ENCODE results near the gene DCHS1. TPM values are rescaled to one million over a fixed set of nuclear protein-coding genes. Genes with fewer than 3 reads are reported as not detected.

Gene DCHS1
- total RNA-seq, 1 donor from 2014 or later, result 61.4 TPM

GRCh38 chr11:6615882-6616585, 39.6 kb downstream of the DCHS1 start:
- H3K9me3 Mint-ChIP-seq (ENCODE audit: low read depth), result no peaks in the 10 kb centered on the region
- H3K4me1 Mint-ChIP-seq (ENCODE audit: low read depth), result peaks cover 6% of the 10 kb centered on the region
- no peak for DNase-seq (ENCODE audit: low spot score, unreplicated experiment)
- no peak overlapping the region for H3K4me3 Mint-ChIP-seq (ENCODE audit: low read depth)
- H3K27ac Mint-ChIP-seq, result no peak overlapping the region
- H3K36me3 Mint-ChIP-seq (ENCODE audit: insufficient read depth), result peaks cover 2% of the 10 kb centered on the region
- no peak for TF ChIP-seq CTCF (IDR thresholded peaks at IDR 0.05; ENCODE audit: unreplicated experiment)
- H3K27me3 Mint-ChIP-seq, result no peaks in the 10 kb centered on the region

GRCh38 chr11:6615046-6615445, 40.6 kb downstream of the DCHS1 start:
- DNase-seq (ENCODE audit: low spot score, unreplicated experiment), result no peak
- Mint-ChIP-seq H3K27me3 (no peaks in the 10 kb centered on the region), H3K9me3 (ENCODE audit: low read depth) (no peaks in the 10 kb centered on the region), H3K4me3 (ENCODE audit: low read depth) (no peak overlapping the region), H3K36me3 (ENCODE audit: insufficient read depth) (peaks cover 6% of the 10 kb centered on the region), H3K4me1 (ENCODE audit: low read depth) (peaks cover 9% of the 10 kb centered on the region), H3K27ac (no peak overlapping the region)
- TF ChIP-seq CTCF (IDR thresholded peaks at IDR 0.05; ENCODE audit: unreplicated experiment), result no peak

GRCh38 chr11:6614446-6614845, 41.2 kb downstream of the DCHS1 start:
- Mint-ChIP-seq H3K36me3 (ENCODE audit: insufficient read depth) (peaks cover 12% of the 10 kb centered on the region), H3K4me3 (ENCODE audit: low read depth) (no peak overlapping the region), H3K27ac (no peak overlapping the region), H3K4me1 (ENCODE audit: low read depth) (peaks cover 9% of the 10 kb centered on the region), H3K9me3 (ENCODE audit: low read depth) (no peaks in the 10 kb centered on the region), H3K27me3 (no peaks in the 10 kb centered on the region)
- TF ChIP-seq CTCF (IDR thresholded peaks at IDR 0.05; ENCODE audit: unreplicated experiment), result no peak
- no peak for DNase-seq (ENCODE audit: low spot score, unreplicated experiment)

GRCh38 chr11:6613496-6613895, 42.1 kb downstream of the DCHS1 start:
- Mint-ChIP-seq H3K9me3 (ENCODE audit: low read depth) (no peaks in the 10 kb centered on the region), H3K27ac (no peak overlapping the region), H3K36me3 (ENCODE audit: insufficient read depth) (peaks cover 17% of the 10 kb centered on the region), H3K4me3 (ENCODE audit: low read depth) (no peak overlapping the region), H3K4me1 (ENCODE audit: low read depth) (peaks cover 9% of the 10 kb centered on the region), H3K27me3 (no peaks in the 10 kb centered on the region)
- no peak for TF ChIP-seq CTCF (IDR thresholded peaks at IDR 0.05; ENCODE audit: unreplicated experiment)
- DNase-seq (ENCODE audit: low spot score, unreplicated experiment), result no peak

GRCh38 chr11:6612213-6613041, 43.2 kb downstream of the DCHS1 start, which contains the start of gene TAF10:
Gene TAF10 (minus strand): TSS chr11:6612216. CDS start chr11:6612189, 27 bp downstream.
- peaks cover 21% of the 10 kb centered on the region for H3K36me3 Mint-ChIP-seq (ENCODE audit: insufficient read depth)
- H3K9me3 Mint-ChIP-seq (ENCODE audit: low read depth), result no peaks in the 10 kb centered on the region
- TF ChIP-seq CTCF (IDR thresholded peaks at IDR 0.05; ENCODE audit: unreplicated experiment), result peak; percentile 68
- H3K4me3 Mint-ChIP-seq (ENCODE audit: low read depth), result peak within 1 kb of the TSS; percentile 82
- peaks cover 10% of the 10 kb centered on the region for H3K4me1 Mint-ChIP-seq (ENCODE audit: low read depth)
- no peaks in the 10 kb centered on the region for H3K27me3 Mint-ChIP-seq
- peak; percentile 87 for DNase-seq (ENCODE audit: low spot score, unreplicated experiment)
- H3K27ac Mint-ChIP-seq, result peak within 1 kb of the TSS; percentile 93

Measured in progenitor cell of endocrine pancreas (in vitro differentiated cells).